GM19372 (cell line): ENCODE results near the gene SCAI.
"Not testable (repeated sequence)": the region's sequence is repeated elsewhere in the genome, so short reads cannot be mapped to it uniquely, and the experiment has no call there.

ENCODE experiments used
- ATAC-seq: cut with Tn5 transposase; IDR thresholded peaks from one replicate; pipeline ENCODE4 v1.9.1; 2021; ENCODE audit warnings: mild to moderate bottlenecking, low read depth, moderate library complexity; ENCODE audit not compliant: unreplicated experiment

SCAI gene

GRCh38 chr9:125108541-125108940 lies 34.8 kb downstream of the SCAI start:
- not testable (repeated sequence) for ATAC-seq

- no peak for ATAC-seq
Measured at GRCh38 chr9:125106285-125106893, 36.9 kb downstream of the SCAI start.

GRCh38 chr9:125103770-125104460 lies 39.4 kb downstream of the SCAI start:
- no peak for ATAC-seq

DNA sequence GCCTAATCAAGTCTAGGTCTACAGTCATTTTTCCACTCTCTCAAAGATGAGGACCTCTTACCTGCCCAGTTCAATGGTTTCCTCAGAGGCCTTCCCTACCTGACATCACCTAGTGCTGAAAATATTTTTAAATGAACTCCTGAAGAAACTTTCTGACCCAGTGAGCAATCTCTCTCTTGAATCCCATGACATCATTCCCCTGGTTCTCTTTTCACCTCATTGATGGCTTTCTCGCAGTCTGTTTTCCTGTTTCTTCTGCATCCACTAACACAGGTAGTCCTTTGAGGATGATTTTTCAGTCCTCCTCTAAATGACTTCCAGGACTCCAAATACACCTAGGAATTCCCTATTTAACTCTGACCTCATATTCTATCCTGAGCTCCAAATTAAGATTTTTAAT lies 40.3 kb downstream of the SCAI start:
- no peak for ATAC-seq

- no peak for ATAC-seq
Measured at GRCh38 chr9:125100822-125101221, 42.5 kb downstream of the SCAI start.

DNA sequence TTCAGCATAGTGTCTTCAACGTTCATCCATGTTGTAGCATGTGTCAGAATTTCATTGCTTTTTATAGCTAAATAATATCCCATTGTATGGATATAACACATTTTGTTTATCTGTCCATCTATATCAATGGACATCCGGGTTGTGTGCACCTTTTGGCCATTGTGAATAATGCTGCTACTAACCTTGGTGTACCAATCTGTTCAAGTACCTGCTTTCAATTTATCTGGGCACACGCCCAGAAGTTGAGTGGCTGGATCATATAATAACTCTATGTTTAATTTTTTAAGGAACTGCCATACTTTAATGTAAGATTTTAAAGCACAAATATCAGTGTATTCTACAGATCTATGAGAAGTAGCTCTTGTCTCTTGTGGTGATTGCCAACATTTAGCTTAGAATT lies 43.5 kb downstream of the SCAI start:
- no peak for ATAC-seq

DNA sequence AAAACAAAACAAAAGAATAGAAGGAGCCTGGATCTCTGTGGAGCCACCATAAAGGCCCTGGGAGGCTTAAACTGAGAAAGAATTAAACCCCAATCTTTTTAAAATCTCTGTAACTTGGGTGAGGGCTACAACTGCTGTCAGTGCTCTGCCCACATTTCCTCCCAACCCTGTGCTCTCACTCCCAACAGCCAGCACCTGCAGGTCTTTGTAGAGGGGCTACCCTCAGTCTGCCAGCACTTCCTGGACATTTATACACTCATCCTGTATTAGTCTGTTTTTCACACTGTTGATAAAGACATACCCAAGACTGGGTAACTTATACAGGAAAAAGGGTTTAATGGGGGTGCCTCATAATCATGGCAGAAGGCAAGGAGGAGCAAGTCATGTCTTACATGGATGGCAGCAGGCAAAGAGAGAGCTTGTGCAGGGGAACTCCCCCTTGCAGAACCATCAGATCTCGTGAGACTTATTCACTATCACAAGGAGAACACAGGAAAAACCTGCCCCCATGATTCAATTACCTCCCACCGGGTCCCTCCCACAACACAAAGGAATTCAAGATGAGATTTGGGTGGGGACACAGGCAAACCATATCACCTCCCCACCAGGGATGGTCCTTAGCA lies 47.4 kb downstream of the SCAI start:
- no peak for ATAC-seq

- ATAC-seq: no peak
Measured at GRCh38 chr9:125091121-125091520, 52.2 kb downstream of the SCAI start.

GRCh38 chr9:125089331-125089730 lies 54.0 kb downstream of the SCAI start:
- no peak for ATAC-seq

DNA sequence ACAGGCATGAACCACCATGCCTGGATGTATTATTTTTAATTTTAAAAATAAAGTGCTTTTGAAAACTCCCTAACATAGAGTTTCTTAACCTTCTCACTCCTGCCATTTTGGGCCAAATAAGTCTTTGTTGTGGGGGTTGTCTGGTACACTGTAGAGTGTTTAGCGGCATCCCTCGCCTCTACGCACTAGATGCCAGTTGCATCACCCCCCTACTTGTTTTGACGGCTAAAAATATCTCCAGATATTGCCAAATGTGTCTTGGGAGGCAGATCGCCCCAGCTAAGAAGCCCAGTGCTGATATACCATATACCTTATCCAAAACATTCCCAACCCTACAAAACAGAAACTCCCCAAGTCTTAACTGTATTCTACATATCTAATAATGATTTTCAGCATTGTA lies 54.6 kb downstream of the SCAI start:
- no peak for ATAC-seq

- no peak for ATAC-seq
Measured at GRCh38 chr9:125085703-125086477, 57.4 kb downstream of the SCAI start.

DNA sequence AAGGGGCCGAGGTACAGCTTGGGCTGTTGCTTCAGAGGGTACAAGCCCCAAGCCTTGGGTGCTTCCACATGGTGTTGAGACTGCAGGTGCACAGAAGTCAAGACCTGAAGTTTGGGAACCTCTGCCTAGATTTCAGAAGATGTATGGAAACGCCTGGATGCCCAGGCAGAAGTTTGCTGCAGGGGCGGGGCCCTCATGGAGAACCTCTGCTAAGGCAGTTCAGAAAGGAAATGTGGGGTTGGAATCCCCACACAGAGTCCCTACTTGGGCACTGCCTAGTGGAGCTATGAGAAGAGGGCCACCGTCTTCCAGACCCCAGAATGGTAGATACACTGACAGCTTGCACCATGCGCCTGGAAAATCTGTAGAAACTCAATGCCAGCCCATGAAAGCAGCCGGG lies 61.1 kb downstream of the SCAI start:
- ATAC-seq: not testable (repeated sequence)

DNA sequence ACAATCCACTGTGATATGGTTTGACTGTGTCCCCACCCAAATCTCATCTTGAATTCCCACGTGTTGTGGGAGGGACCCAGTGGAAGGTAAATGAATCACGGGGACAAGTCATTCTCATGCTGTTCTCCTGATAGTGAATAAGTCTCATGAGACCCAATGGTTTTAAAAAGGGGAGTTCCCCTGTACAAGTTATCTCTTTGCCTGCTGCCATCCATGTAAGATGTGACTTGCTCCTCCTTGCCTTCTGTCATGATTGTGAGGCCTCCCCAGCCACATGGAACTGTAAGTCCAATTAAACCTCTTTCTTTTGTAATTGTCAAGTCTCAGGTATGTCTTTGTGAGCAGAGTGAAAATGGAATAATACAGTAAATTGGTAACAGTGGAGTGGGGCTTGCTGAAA lies 62.5 kb downstream of the SCAI start:
- ATAC-seq: not testable (repeated sequence)

- ATAC-seq: no peak
Measured at GRCh38 chr9:125079931-125080330, 63.4 kb downstream of the SCAI start.

- ATAC-seq: no peak
Measured at GRCh38 chr9:125075997-125076396, 67.3 kb downstream of the SCAI start.

GRCh38 chr9:125074976-125075375 lies 68.4 kb downstream of the SCAI start:
- no peak for ATAC-seq

DNA sequence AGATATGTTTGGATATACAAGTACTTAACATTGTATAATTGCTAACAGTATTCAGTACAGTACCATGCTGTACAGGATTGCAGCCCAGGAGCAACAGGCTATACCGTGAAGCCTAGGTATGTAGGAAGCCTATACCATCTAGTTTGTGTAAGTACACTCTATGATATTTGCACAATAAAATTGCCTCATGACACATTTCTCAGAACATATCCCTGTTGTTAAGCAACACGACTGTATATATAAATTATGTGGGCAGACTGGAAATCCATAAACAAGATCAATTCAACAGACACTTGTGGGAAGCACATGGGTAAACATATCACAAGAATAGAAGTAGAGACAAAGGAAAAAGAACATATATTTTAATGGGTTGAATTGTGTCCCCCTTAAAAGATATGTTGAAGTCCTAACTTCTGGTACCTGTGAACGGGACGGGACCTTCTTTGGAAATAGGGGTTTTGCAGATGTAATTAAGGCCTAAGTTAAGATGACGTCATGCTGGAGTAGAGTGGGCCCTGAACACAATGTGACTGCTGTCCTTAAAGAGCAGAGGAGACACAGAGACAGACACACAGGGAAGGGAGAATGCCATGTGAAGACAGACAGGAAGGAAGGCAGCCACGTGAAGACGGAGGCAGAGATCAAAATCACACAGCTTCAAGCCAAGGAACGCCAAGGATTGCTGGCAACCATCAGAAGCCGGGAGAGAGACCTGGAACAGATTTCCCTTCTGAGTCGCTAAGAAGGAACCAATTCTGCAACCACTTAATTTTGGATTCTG lies 76.3 kb downstream of the SCAI start:
- ATAC-seq: no peak

GRCh38 chr9:125061391-125061790 lies 81.9 kb downstream of the SCAI start:
- no peak for ATAC-seq

DNA sequence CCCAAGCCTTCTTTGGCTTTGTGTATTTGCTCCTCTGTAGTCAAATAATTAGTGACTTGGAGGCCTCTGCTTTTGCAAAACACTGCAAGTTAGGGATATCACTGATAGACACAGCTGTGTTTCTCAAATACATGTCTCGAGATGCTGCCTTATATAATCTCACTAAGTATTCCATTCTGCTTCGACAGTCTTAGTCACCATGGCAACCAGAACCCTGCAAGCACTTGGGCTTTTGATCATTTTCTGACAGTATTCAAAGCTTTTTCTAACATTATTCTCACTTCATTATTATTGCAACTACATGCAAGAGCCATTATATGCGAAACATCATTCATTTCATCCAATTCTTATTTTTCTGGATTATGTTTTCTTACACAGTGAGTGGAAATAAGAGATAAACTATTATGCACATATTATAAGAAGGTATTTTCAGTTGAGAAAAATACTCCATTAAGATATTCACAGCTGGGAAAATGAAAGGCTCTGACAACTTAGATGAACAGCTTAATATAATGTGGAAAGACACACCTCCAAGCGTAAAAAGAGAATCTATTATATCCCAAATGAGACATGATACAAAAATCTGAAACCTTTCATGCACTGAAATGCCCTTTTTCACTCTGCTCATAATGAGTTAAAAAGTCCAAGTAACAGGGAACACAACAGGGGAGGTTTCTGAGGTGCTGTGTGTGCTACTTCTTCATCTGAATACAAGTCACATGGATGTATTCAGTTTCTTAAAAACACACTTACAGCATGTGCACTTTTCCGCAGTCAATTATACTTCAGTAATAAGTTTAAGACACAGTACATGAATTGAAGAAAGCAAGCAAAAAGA lies 93.9 kb downstream of the SCAI start:
- no peak for ATAC-seq

DNA sequence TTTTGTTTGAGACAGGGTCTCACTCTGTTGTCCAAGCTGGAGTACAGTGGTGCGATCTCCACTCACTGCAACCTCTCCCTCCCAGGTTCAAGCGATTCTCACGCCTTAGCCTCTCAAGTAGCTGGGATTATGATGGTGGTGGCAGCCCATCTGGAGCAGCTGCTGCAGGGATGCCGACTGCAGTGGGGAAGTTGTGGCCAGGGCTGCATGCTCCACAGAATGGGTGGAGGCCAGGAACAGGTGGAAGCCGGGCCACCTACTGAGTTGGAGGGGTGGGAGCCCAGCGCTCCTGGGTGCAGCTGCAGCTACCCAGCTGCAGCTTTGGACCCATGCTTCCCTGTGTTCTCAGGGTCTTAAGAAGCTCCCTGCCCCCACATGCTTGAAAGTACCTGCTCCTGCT lies 99.7 kb downstream of the SCAI start:
- no peak for ATAC-seq
